Hepatocyte (in vitro differentiated cells): ENCODE measurements around the gene AP2A2. TPM values are rescaled to one million over a fixed set of nuclear protein-coding genes. Genes with fewer than 3 reads are reported as not detected.

ENCODE experiments used
- DNase-seq: peaks from one replicate; pipeline ENCODE4 v3.0.0-alpha.2; 2016; ENCODE audit warnings: low spot score
- H2AFZ ChIP-seq: fragments of 200-600 bp; sonication (generic); 2 replicates; pipeline ENCODE4 v1.6.0; 2016; ENCODE audit warnings: antibody characterized with exemption, mild to moderate bottlenecking
- H3K27ac ChIP-seq: fragments of 200-600 bp; sonication (generic); 2 replicates; pipeline ENCODE4 v1.5.1; 2016; ENCODE audit warnings: mild to moderate bottlenecking
- H3K27me3 ChIP-seq: fragments of 200-600 bp; sonication (generic); 2 replicates; pipeline ENCODE4 v1.6.1; 2016
- H3K36me3 ChIP-seq: fragments of 200-600 bp; sonication (generic); replicated peaks from 2 replicates; pipeline ENCODE4 v1.5.1; 2016; ENCODE audit warnings: low read depth; ENCODE audit not compliant: insufficient read depth
- H3K4me1 ChIP-seq: fragments of 200-600 bp; sonication (generic); 2 replicates; pipeline ENCODE4 v1.5.1; 2016; ENCODE audit warnings: mild to moderate bottlenecking, moderate library complexity; ENCODE audit not compliant: insufficient read depth
- H3K4me2 ChIP-seq: fragments of 200-600 bp; sonication (generic); 2 replicates; pipeline ENCODE4 v1.6.0; 2016
- H3K4me3 ChIP-seq: fragments of 200-600 bp; sonication (generic); 2 replicates; pipeline ENCODE4 v1.5.1; 2016; ENCODE audit warnings: mild to moderate bottlenecking
- H3K79me2 ChIP-seq: fragments of 200-600 bp; sonication (generic); 2 replicates; pipeline ENCODE4 v1.6.0; 2017; ENCODE audit warnings: mild to moderate bottlenecking
- H3K9me2 ChIP-seq: fragments of 200-600 bp; sonication (generic); replicated peaks from 2 replicates; pipeline ENCODE4 v1.6.0; 2017; ENCODE audit warnings: mild to moderate bottlenecking; ENCODE audit not compliant: insufficient read depth
- H3K9me3 ChIP-seq: fragments of 200-600 bp; sonication (generic); 2 replicates; pipeline ENCODE4 v1.5.1; 2016; ENCODE audit warnings: low read depth, mild to moderate bottlenecking
- H4K20me1 ChIP-seq: fragments of 200-600 bp; sonication (generic); 2 replicates; pipeline ENCODE4 v1.6.0; 2016; ENCODE audit warnings: mild to moderate bottlenecking; ENCODE audit not compliant: insufficient read depth, poor library complexity, severe bottlenecking
- EZH2 ChIP-seq: fragments of 200-600 bp; sonication (generic); IDR thresholded peaks from 2 replicates; pipeline ENCODE4 v1.6.1; 2016; ENCODE audit warnings: antibody characterized with exemption, mild to moderate bottlenecking, borderline replicate concordance
- EZH2phosphoT487 ChIP-seq: fragments of 200-600 bp; sonication (generic); IDR thresholded peaks from one replicate; pipeline ENCODE4 v1.6.1; 2018; ENCODE audit warnings: antibody characterized with exemption, mild to moderate bottlenecking, low read depth, moderate library complexity; ENCODE audit not compliant: unreplicated experiment, severe bottlenecking
- WGBS: methylation state at CpG from one replicate; pipeline ENCODE4 v1.1.6; 2016; ENCODE audit warnings: low lambda C conversion rate; ENCODE audit errors: missing lambda C conversion rate; 5-methylcytosine and 5-hydroxymethylcytosine counted together
- polyA plus RNA-seq: library from polyadenylated mRNA; unstranded; fragments of >200 nt; fragmentation: Nextera tagmentation; extraction: Ambion mirVana; gene quantifications from 2 replicates; pipeline ENCODE4 v1.2.1, GENCODE V29; 2016
- total RNA-seq: library from RNA; depleted of rRNA; stranded (reverse); fragments of >200 nt; gene quantifications from 2 replicates; pipeline ENCODE4 v1.2.3, GENCODE V29; 2014
- TF ChIP-seq, protein P1 (sequence below): fragments of 200-600 bp; sonication (generic); IDR thresholded peaks from 2 replicates; pipeline ENCODE4 v1.5.1; 2016; ENCODE audit warnings: antibody characterized with exemption, mild to moderate bottlenecking; ENCODE audit not compliant: poor library complexity

AP2A2 gene
- total and polyA plus RNA-seq, 2 experiments from 2014 or later: 49.7 to 68.0 TPM

DNA sequence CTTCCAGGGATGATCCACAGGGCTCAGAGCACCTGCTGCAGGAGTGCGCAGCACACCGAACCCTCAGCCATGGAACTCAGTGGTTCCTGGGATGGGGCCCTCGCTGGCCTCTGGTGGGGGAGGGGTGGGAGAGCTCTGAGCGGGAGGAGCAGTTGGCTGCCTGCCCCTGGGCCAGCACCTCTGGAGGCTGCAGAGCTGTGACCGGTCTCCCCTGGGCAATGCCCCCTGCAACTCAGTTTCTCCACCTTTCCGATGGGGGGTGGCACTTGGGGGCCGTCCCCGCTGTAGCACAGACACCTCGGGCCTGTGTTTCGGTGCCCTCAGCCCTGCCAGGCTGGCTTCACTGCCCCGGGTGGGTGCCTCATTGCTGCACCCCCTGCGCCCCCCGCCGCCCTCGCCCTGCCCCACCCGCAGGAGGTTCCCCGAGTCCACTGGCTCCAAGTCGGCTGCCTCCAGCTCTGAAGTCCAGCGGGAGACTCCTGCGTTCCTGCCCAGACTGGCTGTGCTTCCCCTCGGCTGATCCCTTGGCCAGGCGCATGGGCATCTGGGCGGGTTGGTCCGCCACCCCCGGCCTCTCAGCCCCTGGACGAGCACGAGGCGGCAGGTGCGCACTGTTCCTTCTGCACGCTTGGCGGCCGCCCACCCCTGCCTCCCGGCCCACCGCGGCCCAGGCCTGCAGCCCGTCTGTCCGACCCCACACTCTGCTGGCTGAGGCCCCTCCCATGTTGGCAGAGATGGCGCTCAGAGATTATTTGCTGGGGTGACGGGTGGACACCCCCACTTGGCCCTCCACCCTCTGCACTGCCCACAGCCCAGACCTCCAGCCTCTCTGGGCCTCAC, 109.0 kb downstream of the AP2A2 start:
- H2AFZ ChIP-seq: no peak overlapping the region
- TF ChIP-seq, protein P1, sequence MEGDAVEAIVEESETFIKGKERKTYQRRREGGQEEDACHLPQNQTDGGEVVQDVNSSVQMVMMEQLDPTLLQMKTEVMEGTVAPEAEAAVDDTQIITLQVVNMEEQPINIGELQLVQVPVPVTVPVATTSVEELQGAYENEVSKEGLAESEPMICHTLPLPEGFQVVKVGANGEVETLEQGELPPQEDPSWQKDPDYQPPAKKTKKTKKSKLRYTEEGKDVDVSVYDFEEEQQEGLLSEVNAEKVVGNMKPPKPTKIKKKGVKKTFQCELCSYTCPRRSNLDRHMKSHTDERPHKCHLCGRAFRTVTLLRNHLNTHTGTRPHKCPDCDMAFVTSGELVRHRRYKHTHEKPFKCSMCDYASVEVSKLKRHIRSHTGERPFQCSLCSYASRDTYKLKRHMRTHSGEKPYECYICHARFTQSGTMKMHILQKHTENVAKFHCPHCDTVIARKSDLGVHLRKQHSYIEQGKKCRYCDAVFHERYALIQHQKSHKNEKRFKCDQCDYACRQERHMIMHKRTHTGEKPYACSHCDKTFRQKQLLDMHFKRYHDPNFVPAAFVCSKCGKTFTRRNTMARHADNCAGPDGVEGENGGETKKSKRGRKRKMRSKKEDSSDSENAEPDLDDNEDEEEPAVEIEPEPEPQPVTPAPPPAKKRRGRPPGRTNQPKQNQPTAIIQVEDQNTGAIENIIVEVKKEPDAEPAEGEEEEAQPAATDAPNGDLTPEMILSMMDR: no peak
- no peak for TF ChIP-seq EZH2phosphoT487
- no peak for TF ChIP-seq EZH2
- H3K9me2 ChIP-seq: no peaks in the 10 kb centered on the region
- no peak overlapping the region for H3K27ac ChIP-seq
- no peak overlapping the region for H3K4me3 ChIP-seq
- H3K36me3 ChIP-seq: no peaks in the 10 kb centered on the region
- no peaks in the 10 kb centered on the region for H3K27me3 ChIP-seq
- no peaks in the 10 kb centered on the region for H4K20me1 ChIP-seq
- no peaks in the 10 kb centered on the region for H3K4me1 ChIP-seq
- H3K79me2 ChIP-seq: no peaks in the 10 kb centered on the region
- no peaks in the 10 kb centered on the region for H3K9me3 ChIP-seq
- no peak overlapping the region for H3K4me2 ChIP-seq
- WGBS: 85% methylated on average over 29 of the region's 39 CpGs
- no peak for DNase-seq

DNA sequence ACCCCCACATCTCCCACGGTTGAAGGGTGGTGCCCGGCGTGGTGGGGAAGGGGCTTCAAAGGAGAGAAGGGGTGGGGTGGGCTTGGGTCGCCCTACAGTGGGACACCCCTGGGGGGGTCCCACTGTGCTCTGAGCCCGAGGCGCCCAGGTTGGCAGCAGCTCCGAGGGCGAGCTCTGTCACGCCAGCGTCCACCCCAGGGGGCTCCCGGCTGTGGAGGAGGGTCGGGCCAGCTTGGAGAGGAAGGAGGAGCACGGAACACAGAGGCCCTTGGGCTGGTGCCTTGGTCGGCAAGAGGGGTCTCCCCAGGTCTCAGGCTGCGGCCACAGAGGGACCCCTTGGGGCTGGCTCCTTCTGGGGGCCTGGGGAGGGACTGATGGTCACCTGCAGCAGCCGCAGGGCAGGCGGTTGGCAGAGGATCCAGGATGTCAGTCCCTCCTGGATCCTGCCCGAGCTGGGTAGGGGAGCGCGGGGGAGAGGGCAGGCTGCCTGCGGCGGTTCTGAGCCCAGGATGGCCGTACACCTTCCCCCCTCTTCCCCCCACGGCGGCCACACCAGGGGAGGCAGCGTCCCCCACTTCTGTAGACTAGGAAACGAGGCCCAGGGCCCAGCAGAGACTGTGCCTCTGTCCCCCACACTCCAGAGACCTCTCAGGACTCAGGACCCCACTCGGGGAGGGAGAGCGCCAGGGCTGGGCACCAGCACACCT, 110.1 kb downstream of the AP2A2 start:
- TF ChIP-seq, protein P1: no peak
- TF ChIP-seq EZH2phosphoT487 (no peak), EZH2 (no peak)
- H3K9me2 ChIP-seq: no peaks in the 10 kb centered on the region
- no peaks in the 10 kb centered on the region for H3K9me3 ChIP-seq
- 93% methylated on average over 20 of the region's 29 CpGs for WGBS
- H4K20me1 ChIP-seq: no peaks in the 10 kb centered on the region
- no peaks in the 10 kb centered on the region for H3K27me3 ChIP-seq
- H2AFZ ChIP-seq: no peak overlapping the region
- no peak overlapping the region for H3K4me3 ChIP-seq
- no peak for DNase-seq
- no peaks in the 10 kb centered on the region for H3K36me3 ChIP-seq
- no peak overlapping the region for H3K27ac ChIP-seq
- no peaks in the 10 kb centered on the region for H3K4me1 ChIP-seq
- no peak overlapping the region for H3K4me2 ChIP-seq
- H3K79me2 ChIP-seq: no peaks in the 10 kb centered on the region

DNA sequence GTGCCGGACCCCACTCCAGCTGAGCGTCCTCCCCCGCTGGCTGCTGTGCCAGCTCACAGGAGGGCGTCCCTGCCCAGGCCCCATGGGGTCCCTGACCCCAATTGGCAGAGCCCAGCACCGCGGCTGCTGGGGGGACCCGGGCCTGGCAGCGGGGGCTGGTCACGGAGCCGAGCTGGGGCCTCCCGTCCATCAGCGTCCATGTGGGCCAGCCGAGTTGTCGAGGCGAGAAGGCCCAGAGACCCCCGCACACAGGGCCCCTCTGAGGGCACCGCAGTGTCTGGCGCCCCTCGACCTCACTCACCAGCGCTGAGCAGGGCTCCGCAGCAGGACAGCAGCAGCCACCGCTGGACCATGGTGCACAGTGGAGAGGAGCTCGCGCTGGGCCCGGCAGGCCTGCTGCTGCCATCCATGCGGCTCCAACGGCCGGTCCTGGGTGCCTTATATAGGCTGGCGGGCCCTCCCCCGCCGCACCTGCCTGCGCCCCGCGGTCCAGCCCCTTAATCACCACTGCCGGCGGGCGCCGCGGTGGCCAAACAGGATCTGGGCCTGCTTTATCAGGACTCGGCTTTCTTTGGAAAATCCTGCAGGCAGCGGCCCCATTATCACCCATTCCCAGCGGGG, 110.7 kb downstream of the AP2A2 start, which contains the start of gene MUC6:
Gene MUC6 (minus strand): TSS at position 416 of the 621 bp plus-strand sequence. CDS start 63 bp downstream, at position 353.
- WGBS: 81% methylated on average over 34 of the region's 42 CpGs
- Histone ChIP-seq H2AFZ (no peak within 1 kb of the TSS), H3K9me2 (no peaks in the 10 kb centered on the region), H3K27me3 (no peaks in the 10 kb centered on the region), H3K79me2 (no peaks in the 10 kb centered on the region), H3K4me3 (no peak within 1 kb of the TSS), H3K4me1 (no peaks in the 10 kb centered on the region), H3K36me3 (no peaks in the 10 kb centered on the region), H3K4me2 (no peak within 1 kb of the TSS), H3K27ac (no peak within 1 kb of the TSS), H4K20me1 (no peaks in the 10 kb centered on the region), H3K9me3 (no peaks in the 10 kb centered on the region)
- DNase-seq: no peak
- TF ChIP-seq EZH2phosphoT487: no peak
- no peak for TF ChIP-seq EZH2
- TF ChIP-seq, protein P1: no peak
